HCT116 (cell line): ENCODE measurements around the gene TMEM151A. TPM values are rescaled to one million over a fixed set of nuclear protein-coding genes. Genes with fewer than 3 reads are reported as not detected.
A peak's percentile ranks its signal among the peaks of the same experiment; 100 is the strongest.

ENCODE experiments used
- ATAC-seq: fragments of 200-7000 bp; cut with Tn5 transposase; 2 replicates; pipeline ENCODE4 v1.9.1; 2020; ENCODE audit warnings: mild to moderate bottlenecking, moderate library complexity
- BruUV-seq: library from RNA; stranded (reverse); fragments of 400-500 nt; replicated peaks from 2 replicates; lab custom pipeline; 2021; lab: Mats Ljungman, UMichigan
- CTCF ChIA-PET: fragments of 300-600 bp; sonication (Branson Sonifier 250); formaldehyde crosslinking; loops from one replicate; lab custom pipeline; 2021; ENCODE audit warnings: antibody characterized with exemption; lab: Charles Lee
- POLR2A ChIA-PET: fragments of 300-600, 350-600 bp; sonication (Branson Sonifier 250); formaldehyde crosslinking; loops from one replicate; lab custom pipeline; 2021; ENCODE audit warnings: antibody characterized with exemption; lab: Charles Lee
- RAD21 ChIA-PET, 2 experiments: fragments of 300-600 bp; sonication (Branson Sonifier 250); formaldehyde crosslinking; loops; one replicate each; lab custom pipeline; 2023; ENCODE audit warnings: low total read pairs in 2 of 2; ENCODE audit not compliant: uncharacterized antibody in 2 of 2, unreplicated experiment in 2 of 2, low non-redundant PET in 1 of 2; lab: Charles Lee
- DNase-seq: peaks from one replicate; pipeline ENCODE4 v3.0.0-alpha.2; 2010; ENCODE audit warnings: low read depth, low spot score
- H2AFZ ChIP-seq: fragments of 200-600 bp; shearing (Covaris generic), sonication (generic); 2 replicates; pipeline ENCODE4 v1.6.1; 2017; ENCODE audit warnings: low read depth, mixed run types, mixed read lengths, antibody characterized with exemption, low read length; ENCODE audit not compliant: poor library complexity, severe bottlenecking
- H3K27ac ChIP-seq: 2 replicates; pipeline ENCODE4 v1.5.1; 2012; ENCODE audit warnings: low read depth, low read length
- H3K27me3 ChIP-seq: fragments of 200-600 bp; sonication (generic); 2 replicates; pipeline ENCODE4 v1.6.1; 2016; ENCODE audit warnings: mixed run types, low read length, mixed read lengths; ENCODE audit not compliant: insufficient read depth
- H3K36me3 ChIP-seq, 2 experiments: fragments of 200-500 bp in 1 of 2; fragments of 200-600 bp in 1 of 2; sonication (Bioruptor generic) in 1 of 2; sonication (generic) in 1 of 2; 2 replicates each; pipeline versions ENCODE4 v1.5.1 to v1.6.1; 2014 to 2016; ENCODE audit warnings: low read length in 2 of 2, inconsistent platforms in 1 of 2, mixed read lengths in 1 of 2, mixed run types in 1 of 2; ENCODE audit not compliant: insufficient read depth in 2 of 2, control insufficient read depth in 1 of 2
- H3K4me1 ChIP-seq, 2 experiments: fragments of 200-600 bp in 1 of 2; sonication (generic) in 1 of 2; 2 replicates each; pipeline versions ENCODE4 v1.5.1 to v1.6.1; 2012 to 2017; ENCODE audit warnings: low read length in 2 of 2, inconsistent platforms in 1 of 2, mild to moderate bottlenecking in 1 of 2, mixed read lengths in 1 of 2, mixed run types in 1 of 2, moderate library complexity in 1 of 2; ENCODE audit not compliant: insufficient read depth in 2 of 2, control insufficient read depth in 1 of 2
- H3K4me2 ChIP-seq: fragments of 200-600 bp; sonication (generic); 2 replicates; pipeline ENCODE4 v1.6.1; 2017; ENCODE audit warnings: mixed run types, low read length, mixed read lengths
- H3K4me3 ChIP-seq, 2 experiments: fragments of 200-600 bp in 1 of 2; sonication (generic) in 1 of 2; replicated peaks in 1 of 2; 2 replicates each; pipeline ENCODE4 v1.5.1; 2011 to 2016; ENCODE audit warnings: low read length in 2 of 2, control low read depth in 1 of 2, low read depth in 1 of 2, mild to moderate bottlenecking in 1 of 2, mixed read lengths in 1 of 2, mixed run types in 1 of 2
- H3K79me2 ChIP-seq: fragments of 200-600 bp; sonication (generic); 2 replicates; pipeline ENCODE4 v1.6.1; 2017; ENCODE audit warnings: mild to moderate bottlenecking, mixed run types, low read length, moderate library complexity, mixed read lengths; ENCODE audit not compliant: insufficient read depth
- H3K9ac ChIP-seq: fragments of 200-600 bp; sonication (generic); 2 replicates; pipeline ENCODE4 v1.6.1; 2016; ENCODE audit warnings: low read length, mixed read lengths
- H3K9me2 ChIP-seq: fragments of 200-600 bp; sonication (generic), shearing (Covaris generic); 2 replicates; pipeline ENCODE4 v1.6.1; 2017; ENCODE audit warnings: mixed run types, mild to moderate bottlenecking, moderate library complexity; ENCODE audit not compliant: insufficient read depth
- H3K9me3 ChIP-seq, 2 experiments: fragments of 200-500 bp in 1 of 2; fragments of 200-600 bp in 1 of 2; sonication (Bioruptor generic) in 1 of 2; sonication (generic) in 1 of 2; 2 replicates each; pipeline ENCODE4 v1.6.1; 2014 to 2017; ENCODE audit warnings: low read length in 2 of 2, mixed read lengths in 2 of 2, inconsistent platforms in 1 of 2, low read depth in 1 of 2, mild to moderate bottlenecking in 1 of 2, mixed run types in 1 of 2, moderate library complexity in 1 of 2; ENCODE audit not compliant: control insufficient read depth in 1 of 2, insufficient read depth in 1 of 2
- H4K20me1 ChIP-seq: fragments of 200-600 bp; sonication (generic), shearing (Covaris generic); 2 replicates; pipeline ENCODE4 v1.6.1; 2017; ENCODE audit warnings: mixed run types, mild to moderate bottlenecking, moderate library complexity; ENCODE audit not compliant: insufficient read depth
- EZH2phosphoT487 ChIP-seq: fragments of 200-600 bp; IDR thresholded peaks from 2 replicates; pipeline ENCODE4 v1.6.1; 2018; ENCODE audit warnings: antibody characterized with exemption, borderline replicate concordance
- SP1 ChIP-seq: IDR thresholded peaks from 2 replicates; pipeline ENCODE4 v1.6.1; 2012; ENCODE audit warnings: low read depth
- SRF ChIP-seq: IDR thresholded peaks from 2 replicates; pipeline ENCODE4 v1.6.1; 2012; ENCODE audit warnings: low read depth
- YY1 ChIP-seq: IDR thresholded peaks from 2 replicates; pipeline ENCODE4 v1.6.1; 2011; ENCODE audit warnings: low read length, low read depth, moderate library complexity, mild to moderate bottlenecking; ENCODE audit not compliant: insufficient replicate concordance; ENCODE audit errors: extremely low read depth
- intact Hi-C: fragments of 100-400 bp; cut with micrococcal nuclease; formaldehyde crosslinking; loops from 2 replicates; pipeline ENCODE4 v1.10.0; 2022
- total RNA-seq: library from RNA; stranded (reverse); gene quantifications from one replicate; pipeline ENCODE4 v1.2.1, GENCODE V29; 2021; ENCODE audit not compliant: unreplicated experiment
- TF ChIP-seq, protein P1 (sequence below), 3 experiments: fragments of 200-600 bp in 1 of 3; sonication (generic) in 1 of 3; IDR thresholded peaks in 2 of 3; conservative IDR thresholded peaks in 1 of 3; 2 replicates each; pipeline ENCODE4 v1.5.1; 2012 to 2017; ENCODE audit warnings: low read depth in 2 of 3, low read length in 2 of 3, antibody characterized with exemption in 1 of 3, borderline replicate concordance in 1 of 3, control low read depth in 1 of 3, mild to moderate bottlenecking in 1 of 3, mixed read lengths in 1 of 3, mixed run types in 1 of 3, moderate library complexity in 1 of 3; ENCODE audit not compliant: insufficient read depth in 1 of 3

The TMEM151A gene
- total RNA-seq, 1 experiment from 2014 or later = 5.9 TPM

DNA sequence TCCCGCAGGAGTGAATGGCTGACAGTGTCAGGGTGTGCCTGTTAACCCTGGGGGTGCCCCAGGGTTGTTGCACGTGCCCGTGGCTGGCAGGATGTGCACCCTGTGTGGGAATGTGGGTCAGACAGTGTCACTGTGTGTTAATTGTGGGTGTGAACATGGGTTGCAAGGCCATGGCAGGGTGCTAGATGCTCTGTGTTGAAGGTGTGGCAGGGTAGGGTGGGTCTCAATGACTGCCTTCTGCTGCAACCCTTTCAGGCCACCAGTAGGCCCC, 36.3 kb downstream of the TMEM151A start:
- Histone ChIP-seq H3K36me3 (peaks cover 0 to 11% of the 10 kb centered on the region in 2 experiments; a peak in 1 of 4 replicates), H2AFZ (no peak overlapping the region), H3K9me3 (no peaks in the 10 kb centered on the region), H3K27ac (peak overlapping the region; percentile 41; the same call in 1 of the 2 replicates), H3K4me2 (peak overlapping the region; percentile 73), H3K4me1 (peaks cover 17 to 57% of the 10 kb centered on the region in 2 experiments), H4K20me1 (no peaks in the 10 kb centered on the region), H3K79me2 (no peaks in the 10 kb centered on the region), H3K9me2 (no peaks in the 10 kb centered on the region), H3K27me3 (no peaks in the 10 kb centered on the region), H3K4me3 (no peak overlapping the region), H3K9ac (peak overlapping the region; percentile 56)
- DNase-seq (no peak), ATAC-seq (peak; percentile 47)
- intact Hi-C loops = loop anchor here (1.0 kb wide), 1 partner anchor 16 kb away; no protein-coding TSS in a partner anchor
- no peak for TF ChIP-seq SRF
- TF ChIP-seq EZH2phosphoT487 = no peak
- no peak for TF ChIP-seq YY1
- TF ChIP-seq, protein P1, sequence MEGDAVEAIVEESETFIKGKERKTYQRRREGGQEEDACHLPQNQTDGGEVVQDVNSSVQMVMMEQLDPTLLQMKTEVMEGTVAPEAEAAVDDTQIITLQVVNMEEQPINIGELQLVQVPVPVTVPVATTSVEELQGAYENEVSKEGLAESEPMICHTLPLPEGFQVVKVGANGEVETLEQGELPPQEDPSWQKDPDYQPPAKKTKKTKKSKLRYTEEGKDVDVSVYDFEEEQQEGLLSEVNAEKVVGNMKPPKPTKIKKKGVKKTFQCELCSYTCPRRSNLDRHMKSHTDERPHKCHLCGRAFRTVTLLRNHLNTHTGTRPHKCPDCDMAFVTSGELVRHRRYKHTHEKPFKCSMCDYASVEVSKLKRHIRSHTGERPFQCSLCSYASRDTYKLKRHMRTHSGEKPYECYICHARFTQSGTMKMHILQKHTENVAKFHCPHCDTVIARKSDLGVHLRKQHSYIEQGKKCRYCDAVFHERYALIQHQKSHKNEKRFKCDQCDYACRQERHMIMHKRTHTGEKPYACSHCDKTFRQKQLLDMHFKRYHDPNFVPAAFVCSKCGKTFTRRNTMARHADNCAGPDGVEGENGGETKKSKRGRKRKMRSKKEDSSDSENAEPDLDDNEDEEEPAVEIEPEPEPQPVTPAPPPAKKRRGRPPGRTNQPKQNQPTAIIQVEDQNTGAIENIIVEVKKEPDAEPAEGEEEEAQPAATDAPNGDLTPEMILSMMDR (IDR thresholded peaks at IDR 0.05 in 2 of 3, conservative IDR thresholded peaks at IDR 0.05 in 1 of 3; ENCODE audit: borderline replicate concordance in 1 of 3, insufficient read depth in 1 of 3, low read depth in 2 of 3, low read length in 2 of 3) = no peak
- no peak for TF ChIP-seq SP1
- POLR2A ChIA-PET = no interaction called here
- RAD21 ChIA-PET = no interaction called here
- CTCF ChIA-PET = no interaction called here
- BruUV-seq = no TSS peak
